GM12875 (cell line): ENCODE data around the gene GABARAPL2.

ENCODE experiments used
- H3K4me3 ChIP-seq: one replicate; pipeline ENCODE4 v1.5.1; 2011; ENCODE audit warnings: low read depth, low read length, control low read depth
- TF ChIP-seq, protein P1 (sequence below): IDR thresholded peaks from 2 replicates; pipeline ENCODE4 v1.5.1; 2011; ENCODE audit warnings: low read depth, mild to moderate bottlenecking, control low read depth, inconsistent platforms, low read length, moderate library complexity, borderline replicate concordance; ENCODE audit not compliant: insufficient read depth

The GABARAPL2 gene, protein sequence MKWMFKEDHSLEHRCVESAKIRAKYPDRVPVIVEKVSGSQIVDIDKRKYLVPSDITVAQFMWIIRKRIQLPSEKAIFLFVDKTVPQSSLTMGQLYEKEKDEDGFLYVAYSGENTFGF

DNA sequence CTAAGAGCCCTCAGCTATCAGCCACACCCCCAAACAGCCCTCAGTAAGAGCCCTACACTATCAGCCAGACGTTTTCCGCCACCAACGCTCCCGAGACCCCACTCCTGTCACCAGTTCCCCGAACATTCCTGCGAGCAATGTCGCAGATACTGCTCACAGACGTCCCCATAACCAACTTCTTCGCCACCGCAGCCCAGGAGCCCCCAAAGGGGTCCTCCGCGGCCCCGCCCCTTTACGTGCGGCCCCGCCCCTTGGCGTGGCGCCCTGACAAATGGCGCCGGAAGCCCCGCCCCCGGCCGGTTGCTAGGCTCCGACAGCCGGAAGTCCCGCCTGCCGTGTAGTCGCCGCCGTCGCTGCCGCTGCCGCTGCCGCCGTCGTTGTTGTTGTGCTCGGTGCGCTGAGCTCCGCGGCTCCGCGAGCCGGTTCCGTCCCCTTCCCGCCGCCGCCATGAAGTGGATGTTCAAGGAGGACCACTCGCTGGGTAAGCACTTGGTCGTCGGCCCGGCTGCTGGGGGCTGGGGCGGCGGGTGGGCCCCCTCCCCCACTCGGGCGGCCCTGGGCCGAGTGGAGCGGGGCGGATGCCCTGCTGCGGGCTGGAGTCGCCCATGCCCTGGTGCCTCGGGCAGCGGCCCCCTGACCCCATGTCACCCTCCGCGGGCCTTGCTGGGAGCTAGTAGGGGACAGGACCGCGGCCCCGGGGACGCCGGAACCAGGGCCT is at the start of gene GABARAPL2:
Gene GABARAPL2, plus strand, starts transcription at position 340 of the 718 bp plus-strand sequence. Its CDS starts 108 bp downstream, at position 448.
- H3K4me3 ChIP-seq, result peak within 1 kb of the TSS; percentile 84
- TF ChIP-seq, protein P1, sequence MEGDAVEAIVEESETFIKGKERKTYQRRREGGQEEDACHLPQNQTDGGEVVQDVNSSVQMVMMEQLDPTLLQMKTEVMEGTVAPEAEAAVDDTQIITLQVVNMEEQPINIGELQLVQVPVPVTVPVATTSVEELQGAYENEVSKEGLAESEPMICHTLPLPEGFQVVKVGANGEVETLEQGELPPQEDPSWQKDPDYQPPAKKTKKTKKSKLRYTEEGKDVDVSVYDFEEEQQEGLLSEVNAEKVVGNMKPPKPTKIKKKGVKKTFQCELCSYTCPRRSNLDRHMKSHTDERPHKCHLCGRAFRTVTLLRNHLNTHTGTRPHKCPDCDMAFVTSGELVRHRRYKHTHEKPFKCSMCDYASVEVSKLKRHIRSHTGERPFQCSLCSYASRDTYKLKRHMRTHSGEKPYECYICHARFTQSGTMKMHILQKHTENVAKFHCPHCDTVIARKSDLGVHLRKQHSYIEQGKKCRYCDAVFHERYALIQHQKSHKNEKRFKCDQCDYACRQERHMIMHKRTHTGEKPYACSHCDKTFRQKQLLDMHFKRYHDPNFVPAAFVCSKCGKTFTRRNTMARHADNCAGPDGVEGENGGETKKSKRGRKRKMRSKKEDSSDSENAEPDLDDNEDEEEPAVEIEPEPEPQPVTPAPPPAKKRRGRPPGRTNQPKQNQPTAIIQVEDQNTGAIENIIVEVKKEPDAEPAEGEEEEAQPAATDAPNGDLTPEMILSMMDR, result no peak

DNA sequence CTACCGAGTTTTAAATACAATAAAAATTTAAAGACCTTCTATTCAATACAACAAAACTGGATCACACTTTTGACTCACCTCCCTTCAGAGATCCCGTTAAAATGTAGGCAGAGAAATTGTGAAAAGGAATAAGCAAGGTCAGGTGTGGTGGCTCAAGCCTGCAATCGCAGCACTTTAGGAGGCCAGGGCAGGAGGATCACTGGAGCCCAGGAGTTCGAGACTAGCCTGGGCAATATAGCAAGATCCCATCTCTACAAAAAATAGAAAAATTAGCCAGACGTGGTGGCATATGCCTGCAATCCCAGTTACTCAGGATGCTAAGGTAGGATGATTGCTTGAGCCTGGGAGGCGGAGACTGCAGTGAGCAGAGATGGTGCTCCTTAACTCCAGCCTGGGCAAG is 47.0 kb upstream of the GABARAPL2 start:
- TF ChIP-seq, protein P1, result no peak
- no peak overlapping the region for H3K4me3 ChIP-seq

DNA sequence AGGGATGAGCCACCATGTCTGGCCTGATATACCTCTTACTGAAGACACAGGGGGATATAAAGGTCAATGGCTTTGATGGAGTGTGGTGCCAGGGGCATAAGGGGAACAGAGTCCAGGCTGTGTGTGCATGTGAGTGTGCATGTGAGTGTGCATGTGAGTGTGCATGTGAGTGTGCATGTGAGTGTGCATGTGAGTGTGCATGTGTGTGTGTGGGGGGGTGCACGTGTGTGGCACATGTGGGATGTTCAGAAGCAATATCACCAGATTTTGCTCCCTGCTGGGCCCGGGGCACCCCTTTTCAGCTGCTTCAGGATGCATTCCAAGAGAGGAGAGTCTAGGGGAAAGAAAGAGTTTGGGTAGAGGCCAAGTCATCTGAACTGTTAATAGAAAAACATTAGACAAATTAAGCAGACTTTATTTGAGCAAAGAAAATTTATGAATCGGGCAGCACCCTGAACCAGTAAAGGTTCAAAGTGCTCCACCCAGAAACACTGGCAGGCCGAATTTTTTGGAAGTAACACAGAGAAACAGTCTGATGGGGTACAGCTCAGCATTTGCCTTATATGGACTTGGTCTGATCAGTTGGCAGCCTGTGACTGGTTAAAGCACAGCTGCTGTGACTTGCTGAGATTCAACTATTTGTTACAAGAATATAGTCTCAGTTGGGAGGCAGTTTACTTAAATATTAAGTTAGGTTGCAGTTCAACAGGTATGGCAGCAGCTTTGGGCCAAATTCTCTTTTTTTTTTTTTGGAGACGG is 40.0 kb upstream of the GABARAPL2 start:
- TF ChIP-seq, protein P1, result no peak
- no peak overlapping the region for H3K4me3 ChIP-seq

DNA sequence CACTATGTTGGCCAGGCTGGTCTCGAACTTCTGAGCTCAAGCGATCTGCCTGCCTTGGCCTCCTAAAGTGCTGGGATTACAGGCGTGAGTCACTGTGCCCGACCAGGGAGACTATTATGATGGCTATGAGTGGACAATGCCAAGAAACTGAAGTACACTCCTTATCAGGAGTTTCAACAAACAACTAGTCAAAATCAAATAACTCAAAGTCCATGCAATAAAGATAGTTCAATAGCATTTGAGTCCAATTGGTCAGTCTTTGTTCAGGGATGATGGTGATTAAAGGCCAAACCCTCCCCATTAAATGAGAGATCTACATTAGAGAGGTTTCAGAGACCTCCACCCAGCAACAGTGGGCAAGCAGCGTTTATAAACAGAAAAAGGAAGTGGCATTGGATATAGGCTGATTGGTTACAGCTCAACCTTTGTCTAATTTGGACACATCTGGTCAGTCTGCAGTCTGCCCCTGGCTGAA is 38.3 kb upstream of the GABARAPL2 start:
- no peak overlapping the region for H3K4me3 ChIP-seq
- TF ChIP-seq, protein P1, result no peak

DNA sequence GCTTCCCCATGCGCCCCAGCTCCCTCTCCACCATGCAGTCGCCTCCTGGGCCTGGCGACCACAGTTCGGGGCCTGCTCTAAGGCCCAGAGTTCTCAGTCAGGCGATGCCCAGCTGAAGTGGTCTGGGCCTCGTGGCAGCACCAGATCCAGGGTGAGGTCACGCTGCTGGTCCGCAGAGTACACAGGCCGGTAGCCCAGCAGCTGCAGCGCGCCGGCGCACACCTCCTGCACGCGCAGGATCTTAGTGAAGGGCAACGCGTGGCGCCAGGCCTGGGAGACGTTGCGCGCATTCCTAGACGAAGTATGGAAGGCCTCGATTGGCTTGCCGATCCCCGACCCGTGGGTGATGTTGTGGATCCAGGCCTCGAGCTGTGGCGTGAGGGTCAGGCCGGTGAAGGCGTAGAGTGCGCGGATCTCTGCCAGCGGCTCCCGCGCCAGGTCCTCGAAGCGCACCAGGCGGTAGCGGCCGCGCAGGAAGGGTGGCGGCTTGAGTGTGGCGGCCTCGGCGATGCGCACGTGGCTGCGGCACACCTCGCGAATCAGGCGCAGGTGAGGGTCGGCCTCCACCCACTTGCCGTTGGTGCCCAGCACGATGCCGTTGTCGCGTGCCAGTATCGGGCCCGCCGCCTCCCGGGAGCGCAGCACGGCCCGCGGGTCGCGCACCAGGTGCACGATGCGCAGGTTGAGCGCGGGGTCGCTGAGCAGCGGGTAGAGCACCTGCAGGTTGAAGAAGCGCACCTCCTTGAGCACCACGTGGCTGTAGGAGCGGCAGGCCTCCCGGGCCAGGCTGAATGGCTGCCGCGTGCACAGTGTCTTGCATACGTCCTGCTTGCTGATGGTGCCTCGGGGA is 36.9 kb upstream of the GABARAPL2 start:
- no peak overlapping the region for H3K4me3 ChIP-seq
- TF ChIP-seq, protein P1, result no peak

DNA sequence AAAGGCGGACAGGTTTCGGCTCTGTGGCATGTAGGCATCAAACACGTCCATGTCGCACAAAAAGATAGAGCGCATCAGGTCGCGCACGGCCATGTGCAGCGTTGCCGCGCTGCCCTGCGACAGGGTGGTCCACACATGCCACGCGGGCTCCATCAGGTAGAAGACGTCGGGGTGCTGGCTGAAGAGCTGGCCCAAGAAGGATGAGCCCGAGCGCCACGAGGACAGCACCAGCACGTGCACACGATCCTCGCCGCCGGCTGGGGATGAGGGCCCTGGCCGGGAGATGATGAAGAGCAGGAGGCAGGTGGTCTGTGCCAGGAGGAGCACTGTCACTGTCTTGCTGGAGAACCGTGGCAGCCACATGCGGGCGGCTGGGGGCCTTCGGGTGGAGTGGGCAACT is 36.2 kb upstream of the GABARAPL2 start:
- TF ChIP-seq, protein P1, result no peak
- no peak overlapping the region for H3K4me3 ChIP-seq
